Vagina (tissue), 2 donors: ENCODE results near the gene ABCB10.
"Not testable (repeated sequence)": the region's sequence is repeated elsewhere in the genome, so short reads cannot be mapped to it uniquely, and the experiment has no call there.

Experiments used
- POLR2A ChIP-seq, 2 donors: fragments of 450-650 bp; IDR thresholded peaks; one replicate each; pipeline ENCODE4 v1.6.1; 2017; ENCODE audit warnings: antibody characterized with exemption in 2 of 2, mild to moderate bottlenecking in 2 of 2, moderate library complexity in 2 of 2
- POLR2AphosphoS5 ChIP-seq, 2 donors: sonication (generic); formaldehyde crosslinking; IDR thresholded peaks; one replicate each; pipeline ENCODE4 v1.9.0; 2017; ENCODE audit warnings: antibody characterized with exemption in 2 of 2, mild to moderate bottlenecking in 2 of 2, low read depth in 1 of 2; ENCODE audit not compliant: insufficient read depth in 1 of 2
- TF ChIP-seq, protein P1 (sequence below), 3 experiments: fragments of 450-650 bp in 2 of 3; fragments of 200-600 bp in 1 of 3; sonication (generic) in 1 of 3; IDR thresholded peaks; one replicate each; pipeline ENCODE4 v1.5.1; 2017 to 2019; ENCODE audit warnings: antibody characterized with exemption in 3 of 3, mild to moderate bottlenecking in 2 of 3, moderate library complexity in 2 of 3

DNA sequence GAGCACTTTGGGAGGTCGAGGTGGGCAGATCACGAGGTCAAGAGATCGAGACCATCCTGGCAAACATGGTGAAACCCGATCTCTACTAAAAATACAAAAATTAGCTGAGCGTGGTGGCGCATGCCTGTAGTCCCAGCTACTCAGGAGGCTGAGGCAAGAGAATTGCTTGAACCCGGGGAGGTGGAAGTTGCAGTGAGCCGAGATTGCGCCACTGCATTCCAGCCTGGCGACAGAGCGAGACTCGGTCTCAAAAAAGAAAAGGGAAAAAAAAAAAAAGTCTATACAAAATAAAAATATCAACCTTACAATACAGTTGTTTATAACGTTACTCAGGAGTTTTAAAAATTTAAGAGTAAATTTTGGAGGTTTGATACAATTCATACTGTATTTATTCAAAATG, 82.6 kb downstream of the ABCB10 start:
- TF ChIP-seq, protein P1, sequence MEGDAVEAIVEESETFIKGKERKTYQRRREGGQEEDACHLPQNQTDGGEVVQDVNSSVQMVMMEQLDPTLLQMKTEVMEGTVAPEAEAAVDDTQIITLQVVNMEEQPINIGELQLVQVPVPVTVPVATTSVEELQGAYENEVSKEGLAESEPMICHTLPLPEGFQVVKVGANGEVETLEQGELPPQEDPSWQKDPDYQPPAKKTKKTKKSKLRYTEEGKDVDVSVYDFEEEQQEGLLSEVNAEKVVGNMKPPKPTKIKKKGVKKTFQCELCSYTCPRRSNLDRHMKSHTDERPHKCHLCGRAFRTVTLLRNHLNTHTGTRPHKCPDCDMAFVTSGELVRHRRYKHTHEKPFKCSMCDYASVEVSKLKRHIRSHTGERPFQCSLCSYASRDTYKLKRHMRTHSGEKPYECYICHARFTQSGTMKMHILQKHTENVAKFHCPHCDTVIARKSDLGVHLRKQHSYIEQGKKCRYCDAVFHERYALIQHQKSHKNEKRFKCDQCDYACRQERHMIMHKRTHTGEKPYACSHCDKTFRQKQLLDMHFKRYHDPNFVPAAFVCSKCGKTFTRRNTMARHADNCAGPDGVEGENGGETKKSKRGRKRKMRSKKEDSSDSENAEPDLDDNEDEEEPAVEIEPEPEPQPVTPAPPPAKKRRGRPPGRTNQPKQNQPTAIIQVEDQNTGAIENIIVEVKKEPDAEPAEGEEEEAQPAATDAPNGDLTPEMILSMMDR (IDR thresholded peaks at IDR 0.05): not testable (repeated sequence)
- not testable (repeated sequence) for TF ChIP-seq POLR2A (IDR thresholded peaks at IDR 0.05); POLR2AphosphoS5 (IDR thresholded peaks at IDR 0.05; ENCODE audit: insufficient read depth in 1 of 2, low read depth in 1 of 2)
